Activated CD4-positive, CD25-positive, alpha-beta regulatory T cell treated with anti-CD3 and anti-CD28 coated beads, Interleukin-2, amount 50 U/mL, for 24 hours (primary cell): Measurements from ENCODE around the gene ARNT2.

Source experiments
- ATAC-seq, 2 donors: fragments of 150-1000 bp; cut with Tn5 transposase; one replicate each; pipeline ENCODE4 v1.10.0; 2021; ENCODE audit warnings: mild to moderate bottlenecking in 1 of 2, moderate library complexity in 1 of 2

The ARNT2 gene

DNA sequence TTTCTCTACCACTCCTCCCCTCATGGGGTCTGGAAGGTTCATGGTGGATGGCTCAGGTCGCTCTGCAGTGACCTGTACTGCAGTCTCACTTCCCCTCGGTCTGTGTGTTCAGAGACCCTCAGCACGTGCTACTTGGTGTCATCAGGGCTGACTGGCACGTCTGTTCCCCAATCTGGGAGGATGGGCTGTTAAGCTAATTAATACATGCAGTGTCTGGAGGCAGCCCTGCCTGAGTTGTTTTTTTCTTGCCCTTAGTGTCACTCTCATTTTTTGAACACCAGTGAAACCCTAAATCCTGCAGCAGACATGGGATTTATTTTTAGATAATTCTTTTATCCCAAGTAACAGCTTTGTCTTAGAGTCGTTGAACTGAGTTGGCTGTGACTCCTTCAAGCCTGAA, 64.6 kb downstream of the ARNT2 start:
- no peak for ATAC-seq

DNA sequence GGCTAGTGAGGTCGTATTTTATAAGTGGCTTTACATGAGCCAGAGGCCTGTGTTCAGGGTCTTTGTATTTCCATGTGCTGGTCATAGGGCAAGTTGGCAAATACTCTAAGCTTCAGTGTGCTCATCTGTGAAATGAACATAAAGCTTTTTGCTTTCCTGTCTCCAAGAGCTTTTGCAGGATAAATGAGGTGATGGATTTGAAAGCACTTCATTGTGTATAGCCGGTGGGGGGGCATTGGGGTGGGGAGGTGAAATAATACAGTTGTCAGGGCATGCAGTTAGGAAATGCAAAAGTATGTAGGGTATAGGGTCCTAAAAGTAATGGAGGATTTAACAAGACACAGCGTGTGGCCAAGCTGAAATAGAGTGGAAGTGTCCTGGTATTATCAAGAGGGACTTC, 67.7 kb downstream of the ARNT2 start:
- ATAC-seq, result no peak

DNA sequence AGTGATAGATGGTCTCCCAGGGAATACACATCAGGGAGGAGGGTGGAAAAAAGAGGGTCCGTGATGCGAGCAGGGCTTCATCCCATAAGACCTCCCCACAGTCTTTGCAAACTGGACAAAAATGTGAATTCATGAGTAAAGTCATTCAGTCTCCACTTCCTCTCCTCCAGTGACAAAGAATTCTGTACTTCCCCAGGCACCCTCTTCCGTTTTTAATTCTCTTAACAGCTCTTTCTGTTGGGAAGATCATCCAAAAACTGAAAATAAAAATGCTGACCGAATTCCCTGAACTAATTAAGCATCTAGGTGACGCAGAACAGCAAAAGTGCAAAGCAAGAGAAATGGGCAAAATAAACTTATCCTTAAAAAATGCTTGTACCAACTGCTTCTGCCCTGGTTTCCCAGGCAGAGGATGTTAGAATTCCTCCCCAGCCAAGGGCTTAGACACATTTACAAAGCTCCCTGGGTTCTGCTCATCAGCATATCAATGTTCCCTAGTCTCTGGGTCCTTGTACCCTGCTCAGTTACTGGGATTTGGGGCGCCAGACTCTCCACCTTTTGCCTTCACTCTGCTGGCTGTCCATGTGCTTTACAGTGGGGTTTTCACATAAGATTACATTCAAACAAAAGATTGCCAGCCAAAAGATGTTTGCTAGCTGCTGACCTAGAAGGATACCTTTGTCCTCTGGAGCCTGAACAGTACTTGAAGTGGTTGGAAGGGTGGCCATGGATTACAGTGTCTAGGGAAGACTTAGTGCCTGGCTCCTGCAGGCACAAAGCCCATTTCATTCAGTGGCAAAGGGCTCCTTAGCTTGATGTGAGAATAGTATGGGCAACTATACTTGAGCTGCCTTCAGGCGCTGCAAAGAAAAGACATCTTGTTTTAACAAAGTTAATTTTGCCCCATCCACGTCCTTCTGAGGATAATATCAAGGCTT, 69.4 kb downstream of the ARNT2 start:
- ATAC-seq, result no peak

GRCh38 chr15:80474224-80475215, 70.3 kb downstream of the ARNT2 start:
- ATAC-seq, result no peak

- ATAC-seq, result no peak
These were observed 71.4 kb downstream of the ARNT2 start for GRCh38 chr15:80475572-80475971.

GRCh38 chr15:80476036-80476435, 71.9 kb downstream of the ARNT2 start:
- ATAC-seq, result no peak

DNA sequence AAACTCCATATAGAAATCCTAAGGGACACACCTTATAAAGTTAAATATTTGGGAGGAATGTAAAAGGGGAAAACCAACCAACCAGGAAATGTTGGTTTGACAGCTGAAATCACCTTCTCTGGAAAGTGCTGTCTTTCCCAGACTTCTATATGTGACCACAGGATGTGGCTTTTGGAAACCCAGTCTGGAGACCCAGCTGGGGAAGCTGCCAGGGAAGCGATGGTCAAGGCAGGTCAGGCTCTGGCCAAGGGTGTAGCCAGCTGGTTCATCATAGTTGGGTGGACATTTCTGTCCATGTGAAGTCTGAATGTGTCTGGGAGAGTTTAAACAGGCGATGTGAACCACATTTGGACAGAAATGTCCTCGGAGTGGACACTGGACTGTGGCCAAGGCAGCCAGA, 73.9 kb downstream of the ARNT2 start:
- no peak for ATAC-seq

GRCh38 chr15:80479191-80479590, 75.0 kb downstream of the ARNT2 start:
- ATAC-seq, result no peak

DNA sequence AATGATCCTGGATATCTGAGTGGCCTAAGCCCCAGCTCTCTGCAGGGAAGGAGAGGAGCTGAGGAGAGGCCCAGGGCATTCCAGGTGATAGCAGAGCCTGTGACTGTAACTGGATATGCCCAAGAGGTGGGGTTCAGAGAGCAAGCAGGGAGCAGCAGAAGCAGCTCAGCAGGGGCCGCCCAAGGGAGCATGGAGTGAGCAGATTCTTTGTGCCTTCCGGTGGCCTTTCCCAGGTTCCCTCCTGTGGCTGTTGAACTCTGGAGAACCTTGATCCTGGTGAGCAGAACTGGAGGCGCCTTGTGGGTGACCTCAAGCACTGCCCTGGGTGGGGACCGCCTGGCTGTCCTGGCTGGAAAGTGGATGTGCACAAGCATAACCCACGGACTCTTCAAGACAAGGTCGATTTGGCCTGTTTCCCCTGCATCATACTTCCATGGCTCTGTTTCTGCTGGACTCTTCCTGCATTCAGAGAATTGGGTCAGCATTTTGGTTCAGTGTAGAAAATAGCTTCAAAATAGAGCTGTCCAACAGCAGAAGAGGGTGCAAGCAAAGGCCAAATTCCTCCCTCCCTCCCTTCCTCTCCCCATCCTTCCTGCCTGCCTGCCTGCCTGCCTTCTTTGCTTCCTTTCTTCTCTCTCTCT, 76.1 kb downstream of the ARNT2 start:
- no peak for ATAC-seq

GRCh38 chr15:80480909-80481308, 76.7 kb downstream of the ARNT2 start:
- no peak for ATAC-seq

DNA sequence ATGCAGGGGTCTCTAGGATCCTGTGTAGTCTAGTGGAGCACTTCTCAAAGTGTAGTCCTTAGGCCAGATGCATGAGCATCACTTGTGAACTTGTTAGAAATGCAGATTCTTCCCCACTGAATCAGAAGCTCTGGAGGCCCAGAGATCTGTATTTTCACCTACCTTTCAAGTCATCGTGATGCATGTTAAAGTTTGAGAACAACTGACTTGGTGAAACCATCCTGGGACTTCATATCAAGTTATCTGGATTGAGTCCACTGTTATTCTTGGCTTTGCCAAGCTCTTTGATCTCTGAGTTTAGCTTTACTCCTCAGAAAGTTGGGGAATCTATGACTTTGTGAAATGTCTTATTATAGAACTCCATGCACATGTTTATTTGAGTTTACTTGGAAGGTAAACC, 78.5 kb downstream of the ARNT2 start:
- no peak for ATAC-seq

DNA sequence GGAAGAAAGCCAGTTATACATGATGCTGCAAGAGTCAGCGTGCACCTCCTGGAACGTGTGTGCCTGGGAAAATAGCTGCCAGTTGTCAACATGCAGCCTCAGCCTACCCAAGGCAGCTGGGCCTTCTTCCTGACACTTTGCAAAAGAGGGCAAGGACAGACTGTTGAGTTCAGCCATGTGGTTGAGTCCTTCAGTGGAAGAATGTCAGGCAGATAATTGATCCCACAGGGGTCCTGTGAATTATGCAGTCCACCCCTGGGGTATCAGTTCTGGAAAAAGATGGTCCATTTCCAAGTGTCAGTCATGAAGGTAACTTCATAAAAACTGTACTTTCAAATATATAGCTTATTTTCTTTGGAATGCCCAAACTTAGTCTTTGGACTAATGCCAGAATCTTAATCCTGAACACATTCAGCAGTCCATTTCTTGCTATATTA, 79.6 kb downstream of the ARNT2 start:
- no peak for ATAC-seq

DNA sequence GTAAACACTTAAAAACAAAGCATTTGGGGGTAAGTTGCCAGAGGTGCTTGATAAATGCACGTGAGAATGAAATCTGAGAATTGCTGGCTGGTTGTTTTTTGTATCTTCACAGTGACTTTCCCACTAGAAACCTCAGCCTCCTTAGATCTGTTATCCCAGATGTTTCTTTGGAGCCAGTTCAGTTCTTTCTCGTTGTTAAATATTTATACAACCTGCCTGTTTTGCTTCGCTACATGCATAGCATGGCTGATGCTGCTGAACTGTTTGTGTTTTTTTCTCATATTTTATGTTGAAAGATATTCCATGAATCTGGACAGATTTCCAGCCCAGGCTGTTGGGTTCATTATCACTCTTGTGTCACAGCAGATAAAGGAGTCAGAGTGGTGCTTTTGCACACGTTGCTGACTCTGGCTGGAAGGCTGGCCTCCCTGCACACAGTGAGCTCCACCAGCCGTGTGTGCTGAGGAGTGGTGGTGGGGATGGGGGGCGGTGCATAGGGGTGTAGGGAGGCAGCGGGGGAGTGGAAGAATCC, 80.2 kb downstream of the ARNT2 start:
- no peak for ATAC-seq

DNA sequence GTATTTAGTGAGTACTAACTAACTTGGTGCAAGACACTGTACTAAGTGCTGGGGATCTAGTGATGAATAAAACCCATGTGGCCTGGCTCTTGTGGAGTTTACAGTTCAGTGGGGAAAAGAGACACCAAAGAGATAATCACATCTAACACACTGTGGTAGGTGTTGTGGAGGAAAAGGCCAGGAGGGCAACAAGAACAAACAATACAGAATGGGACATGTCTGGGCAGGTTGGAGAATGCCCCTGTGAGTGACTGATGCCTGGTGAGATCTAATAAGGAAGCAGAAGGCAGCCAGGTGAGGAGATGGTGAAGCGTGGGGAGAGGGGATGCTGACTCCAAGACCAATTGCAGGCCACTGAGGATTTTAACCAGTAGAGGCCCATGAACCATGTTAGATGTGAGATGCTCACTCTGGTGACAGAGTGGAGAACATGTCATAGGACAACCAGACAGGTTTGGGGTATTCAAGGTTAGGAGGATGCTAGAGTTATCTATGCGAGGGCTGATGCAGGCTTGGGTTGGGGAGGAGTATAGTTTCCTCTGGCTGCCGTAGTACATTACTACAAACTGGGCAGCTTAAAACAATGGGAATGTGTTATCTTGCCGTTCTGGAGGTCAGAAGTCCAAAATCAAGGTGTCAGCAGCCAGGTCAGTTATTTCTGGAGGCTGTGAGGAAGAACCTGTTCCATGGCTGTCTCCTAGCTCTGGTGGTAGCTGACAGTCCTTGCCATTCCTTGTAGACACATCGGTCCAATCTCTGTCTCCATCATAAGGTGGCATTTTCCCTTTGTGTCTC, 81.4 kb downstream of the ARNT2 start:
- ATAC-seq, result no peak

DNA sequence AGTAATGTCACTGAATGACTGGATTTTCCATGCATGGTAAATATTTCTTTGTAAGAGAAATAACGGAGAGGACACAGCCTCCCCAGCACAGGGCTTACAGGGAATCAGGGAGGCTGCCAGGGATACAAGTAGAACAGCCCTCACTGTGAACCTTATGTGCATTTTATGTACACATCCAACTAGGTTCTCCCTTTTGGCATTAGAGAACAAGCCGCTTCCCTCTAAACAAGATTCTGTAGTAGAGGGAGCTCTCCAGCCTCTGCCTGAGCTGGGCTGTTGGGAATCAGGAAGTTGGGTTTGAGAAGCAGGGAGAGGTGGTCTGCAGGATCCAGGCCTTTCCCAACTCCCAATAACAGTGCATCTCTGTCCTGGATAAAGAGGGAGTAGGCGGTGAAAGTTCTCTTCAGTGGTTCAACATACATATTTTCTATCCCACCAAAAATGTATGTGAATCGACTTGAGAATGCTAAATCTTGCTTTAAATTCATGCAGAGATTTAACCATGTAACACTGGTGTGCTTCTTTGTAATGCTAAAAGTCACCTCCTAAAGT, 83.7 kb downstream of the ARNT2 start:
- no peak for ATAC-seq

- ATAC-seq, result no peak
These were observed 84.9 kb downstream of the ARNT2 start for GRCh38 chr15:80489030-80489594.

- ATAC-seq, result no peak
These were observed 86.3 kb downstream of the ARNT2 start for GRCh38 chr15:80490431-80490990.

GRCh38 chr15:80491163-80491847, 87.1 kb downstream of the ARNT2 start:
- ATAC-seq, result no peak

DNA sequence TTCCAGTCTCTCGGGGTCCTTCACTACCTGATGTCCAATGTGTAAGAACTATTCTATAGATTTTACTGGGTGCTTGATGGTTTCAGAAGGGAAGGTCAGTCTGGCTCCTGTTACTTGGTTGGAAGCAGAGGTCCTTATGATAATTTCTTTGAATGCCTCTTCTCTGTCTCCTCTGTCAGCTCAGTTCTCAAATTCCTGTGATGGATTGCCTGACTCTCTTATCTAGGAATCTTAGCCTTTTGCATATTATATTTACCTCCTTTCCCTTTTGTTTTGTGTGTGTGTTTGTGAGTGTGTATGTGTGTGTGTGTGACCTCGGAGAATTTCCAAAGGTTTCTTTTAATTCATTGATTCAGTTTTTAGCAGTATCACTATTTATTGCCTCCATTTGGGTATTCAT, 88.2 kb downstream of the ARNT2 start:
- no peak for ATAC-seq

- no peak for ATAC-seq
These were observed 88.7 kb downstream of the ARNT2 start for GRCh38 chr15:80492874-80493273.
